SK-N-SH (cell line): Measurements from ENCODE around the gene FAM3B. TPM values are rescaled to one million over a fixed set of nuclear protein-coding genes. Genes with fewer than 3 reads are reported as not detected.

Experiments
- CTCF ChIA-PET: fragments of 300-600, 350-600 bp; formaldehyde crosslinking; extraction: SDS; loops from one replicate; lab custom pipeline; 2021; lab: Yijun Ruan, JAX
- POLR2A ChIA-PET: fragments of 350-600 bp; sonication (Branson Sonifier 250); formaldehyde crosslinking; extraction: SDS; loops from one replicate; lab custom pipeline; 2020; ENCODE audit warnings: antibody characterized with exemption, inconsistent platforms; lab: Yijun Ruan, JAX
- DNase-seq: peaks from one replicate; pipeline ENCODE4 v3.0.0; 2012
- H2AFZ ChIP-seq: fragments of 200-600 bp; sonication (generic); 2 replicates; pipeline ENCODE4 v1.8.1; 2016; ENCODE audit warnings: antibody characterized with exemption, mild to moderate bottlenecking, low read depth
- H3F3A ChIP-seq: fragments of 200-600 bp; sonication (generic); replicated peaks from 2 replicates; pipeline ENCODE3; 2016; ENCODE audit warnings: antibody characterized with exemption, mild to moderate bottlenecking; ENCODE audit not compliant: insufficient read depth
- H3K27ac ChIP-seq, 2 experiments: fragments of 200-500 bp in 1 of 2; fragments of 200-600 bp in 1 of 2; sonication (Bioruptor generic) in 1 of 2; sonication (generic), shearing (Covaris generic) in 1 of 2; 2 replicates each; pipeline versions ENCODE4 v1.5.1 to v1.6.1; 2014 to 2016; ENCODE audit warnings: low read depth in 2 of 2, inconsistent platforms in 1 of 2, low read length in 1 of 2, mild to moderate bottlenecking in 1 of 2, mixed read lengths in 1 of 2
- H3K27me3 ChIP-seq: fragments of 200-600 bp; sonication (generic), shearing (Covaris generic); 2 replicates; pipeline ENCODE4 v1.6.1; 2016; ENCODE audit warnings: mixed run types; ENCODE audit not compliant: insufficient read depth
- H3K36me3 ChIP-seq, 2 experiments: fragments of 200-500 bp in 1 of 2; fragments of 200-600 bp in 1 of 2; sonication (Bioruptor generic) in 1 of 2; sonication (generic) in 1 of 2; replicated peaks in 1 of 2; 2 replicates each; pipeline versions ENCODE3 to v1.5.1; 2014 to 2016; ENCODE audit warnings: low read length in 1 of 2, mild to moderate bottlenecking in 1 of 2; ENCODE audit not compliant: insufficient read depth in 2 of 2, control insufficient read depth in 1 of 2
- H3K4me1 ChIP-seq, 2 experiments: fragments of 200-500 bp in 1 of 2; fragments of 200-600 bp in 1 of 2; sonication (Bioruptor generic) in 1 of 2; sonication (generic), shearing (Covaris generic) in 1 of 2; 2 replicates each; pipeline versions ENCODE4 v1.5.1 to v1.6.1; 2014 to 2016; ENCODE audit warnings: low read depth in 1 of 2, low read length in 1 of 2, mixed run types in 1 of 2; ENCODE audit not compliant: insufficient read depth in 2 of 2, control insufficient read depth in 1 of 2
- H3K4me2 ChIP-seq: fragments of 200-600 bp; sonication (generic), shearing (Covaris generic); 2 replicates; pipeline ENCODE4 v1.6.1; 2017; ENCODE audit warnings: mixed run types
- H3K4me3 ChIP-seq, 2 experiments: fragments of 200-500 bp in 1 of 2; fragments of 200-600 bp in 1 of 2; sonication (Bioruptor generic) in 1 of 2; sonication (generic), shearing (Covaris generic) in 1 of 2; 2 replicates each; pipeline versions ENCODE4 v1.5.1 to v1.8.1; 2014 to 2016; ENCODE audit warnings: low read depth in 2 of 2, inconsistent platforms in 1 of 2, low read length in 1 of 2, mild to moderate bottlenecking in 1 of 2, mixed read lengths in 1 of 2, moderate library complexity in 1 of 2
- H3K79me2 ChIP-seq: fragments of 200-600 bp; sonication (generic); 2 replicates; pipeline ENCODE4 v1.8.1; 2017; ENCODE audit warnings: mild to moderate bottlenecking; ENCODE audit not compliant: insufficient read depth
- H3K9ac ChIP-seq: fragments of 200-600 bp; sonication (generic); 2 replicates; pipeline ENCODE4 v1.6.1; 2017; ENCODE audit warnings: mixed run types
- H3K9me2 ChIP-seq: fragments of 200-600 bp; sonication (generic); 2 replicates; pipeline ENCODE4 v1.6.1; 2017; ENCODE audit warnings: mixed run types
- H3K9me3 ChIP-seq: fragments of 200-600 bp; sonication (generic); 2 replicates; pipeline ENCODE4 v1.6.1; 2017; ENCODE audit warnings: mixed run types, mild to moderate bottlenecking, moderate library complexity
- H4K20me1 ChIP-seq: fragments of 200-600 bp; sonication (generic); 2 replicates; pipeline ENCODE4 v1.6.1; 2017; ENCODE audit warnings: mild to moderate bottlenecking, mixed run types; ENCODE audit not compliant: insufficient read depth
- ELF1 ChIP-seq: IDR thresholded peaks from 2 replicates; pipeline ENCODE4 v1.4.0; 2012
- FOSL2 ChIP-seq: IDR thresholded peaks from 2 replicates; pipeline ENCODE4 v1.4.0; 2012; ENCODE audit warnings: low read depth, mild to moderate bottlenecking, moderate library complexity, borderline replicate concordance
- FOXJ3 ChIP-seq: sonication (generic); formaldehyde crosslinking; IDR thresholded peaks from 2 replicates; pipeline ENCODE4 v1.5.1; 2020; ENCODE audit warnings: mild to moderate bottlenecking, missing genetic modification reagents
- FOXM1 ChIP-seq: IDR thresholded peaks from 2 replicates; pipeline ENCODE4 v1.4.0; 2012; ENCODE audit warnings: low read depth, mild to moderate bottlenecking
- JUND ChIP-seq: IDR thresholded peaks from 2 replicates; pipeline ENCODE4 v1.4.0; 2012
- NRF1 ChIP-seq: IDR thresholded peaks from 2 replicates; pipeline ENCODE4 v1.6.1; 2012; ENCODE audit warnings: low read depth, mild to moderate bottlenecking, low read length
- POLR2AphosphoS5 ChIP-seq: IDR thresholded peaks from 2 replicates; pipeline ENCODE4 v1.6.1; 2012; ENCODE audit warnings: low read depth, low read length
- SIN3A ChIP-seq: IDR thresholded peaks from 2 replicates; pipeline ENCODE4 v1.6.1; 2012; ENCODE audit warnings: low read depth, mild to moderate bottlenecking, low read length, moderate library complexity, borderline replicate concordance
- SMC3 ChIP-seq: IDR thresholded peaks from 2 replicates; pipeline ENCODE4 v1.6.1; 2012; ENCODE audit warnings: low read depth, low read length, improper control_type of control experiment
- TAF1 ChIP-seq: IDR thresholded peaks from 2 replicates; pipeline ENCODE4 v1.6.1; 2012; ENCODE audit warnings: low read depth, mild to moderate bottlenecking, low read length, moderate library complexity, borderline replicate concordance
- TEAD4 ChIP-seq: IDR thresholded peaks from 2 replicates; pipeline ENCODE4 v1.4.0; 2012; ENCODE audit warnings: mild to moderate bottlenecking, borderline replicate concordance; ENCODE audit not compliant: insufficient read depth
- WGBS: methylation state at CpG from one replicate; pipeline ENCODE4 v1.1.6; 2017; ENCODE audit warnings: low lambda C conversion rate; 5-methylcytosine and 5-hydroxymethylcytosine counted together
- polyA plus RNA-seq, 3 experiments: library from polyadenylated mRNA; depleted of rRNA; stranded (reverse); fragments of >200 nt; gene quantifications; 2 replicates each; pipeline ENCODE4 v1.2.3, GENCODE V29; 2012
- TF ChIP-seq, protein P1 (sequence below): IDR thresholded peaks from 2 replicates; pipeline ENCODE4 v1.6.1; 2012; ENCODE audit warnings: mild to moderate bottlenecking, low read depth, low read length, moderate library complexity
- TF ChIP-seq, protein P2 (sequence below): fragments of 150-350 bp; IDR thresholded peaks from 2 replicates; pipeline ENCODE4 v1.6.1; 2017; ENCODE audit warnings: antibody characterized with exemption, low read length, low read depth, borderline replicate concordance

The FAM3B gene
- polyA plus RNA-seq, 1 of the 3 experiments (the other 2 are of a cell fraction), result not detected

DNA sequence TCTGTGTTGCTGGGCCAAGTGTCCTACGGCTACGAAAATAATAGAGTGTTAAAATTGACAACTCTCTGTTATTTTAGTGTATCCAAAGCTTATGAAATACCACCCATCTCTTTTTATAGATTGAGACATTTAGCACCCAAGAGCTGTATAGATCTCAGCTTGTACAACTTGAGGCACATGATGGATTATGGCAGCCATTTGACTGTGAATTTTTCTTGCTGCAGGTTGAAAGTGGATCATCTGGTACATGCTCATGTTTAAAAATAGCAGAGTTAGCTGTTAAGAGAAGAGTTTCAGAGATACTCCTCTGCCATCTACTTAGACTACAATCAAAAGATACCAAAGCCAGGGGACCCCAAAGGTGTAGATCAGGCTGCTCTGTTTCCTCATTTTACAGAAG, 49.3 kb upstream of the FAM3B start:
- H4K20me1 ChIP-seq, result no peaks in the 10 kb centered on the region
- no peaks in the 10 kb centered on the region for H3K4me1 ChIP-seq
- H3K9ac ChIP-seq, result no peak overlapping the region
- no peak overlapping the region for H3K27ac ChIP-seq
- TF ChIP-seq TEAD4 (no peak), TAF1 (no peak)
- H3K4me2 ChIP-seq, result no peak overlapping the region
- ChIA-PET CTCF (interaction anchor here (1.3 to 4.8 kb wide), 2 partner anchors 16 to 193 kb away, joined by 3 to 30 read pairs; no protein-coding TSS in a partner anchor), POLR2A (no interaction called here)
- no peak overlapping the region for H2AFZ ChIP-seq
- no peaks in the 10 kb centered on the region for H3K79me2 ChIP-seq
- no peaks in the 10 kb centered on the region for H3K36me3 ChIP-seq
- no peak for DNase-seq
- H3F3A ChIP-seq, result no peaks in the 10 kb centered on the region
- no peaks in the 10 kb centered on the region for H3K9me2 ChIP-seq
- 72% methylated on average over 2 of the region's 2 CpGs for WGBS
- no peaks in the 10 kb centered on the region; the same call in 1 of the 2 replicates for H3K9me3 ChIP-seq
- no peaks in the 10 kb centered on the region for H3K27me3 ChIP-seq
- H3K4me3 ChIP-seq, result no peak overlapping the region

DNA sequence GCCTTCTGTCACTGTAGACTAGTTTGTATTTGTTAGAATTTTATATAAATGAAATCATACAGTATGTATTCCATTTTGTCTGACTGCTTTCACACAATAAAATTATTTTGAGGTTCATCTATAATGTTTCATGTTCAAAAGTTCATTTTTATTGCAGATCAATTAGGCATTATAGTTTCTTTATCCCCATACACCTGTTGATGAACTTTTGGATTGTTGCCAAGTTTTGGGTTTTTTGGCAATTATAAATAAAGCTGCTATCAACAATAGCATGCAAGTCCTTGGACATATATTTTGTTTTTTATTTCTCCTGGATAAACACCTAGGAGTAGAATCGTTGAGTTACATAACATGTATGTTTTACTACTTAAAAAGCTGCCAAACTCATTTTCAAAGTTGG, 47.1 kb upstream of the FAM3B start:
- no peak for DNase-seq
- no peak overlapping the region for H2AFZ ChIP-seq
- WGBS, result 3% methylated on average over 1 of the region's 1 CpG
- H3K27ac ChIP-seq, result no peak overlapping the region
- no peaks in the 10 kb centered on the region for H3F3A ChIP-seq
- H4K20me1 ChIP-seq, result no peaks in the 10 kb centered on the region
- CTCF ChIA-PET, result interaction anchor here (4.8 kb wide), 1 partner anchor 13 kb away, joined by 30 read pairs; no protein-coding TSS in a partner anchor
- POLR2A ChIA-PET, result no interaction called here
- no peaks in the 10 kb centered on the region for H3K79me2 ChIP-seq
- no peaks in the 10 kb centered on the region for H3K27me3 ChIP-seq
- no peaks in the 10 kb centered on the region; the same call in 1 of the 2 replicates for H3K9me3 ChIP-seq
- H3K9me2 ChIP-seq, result no peaks in the 10 kb centered on the region
- H3K9ac ChIP-seq, result no peak overlapping the region
- H3K36me3 ChIP-seq, result no peaks in the 10 kb centered on the region
- no peaks in the 10 kb centered on the region for H3K4me1 ChIP-seq
- TF ChIP-seq SIN3A, result no peak
- TF ChIP-seq SMC3, result no peak
- TF ChIP-seq TEAD4, result no peak
- TF ChIP-seq POLR2AphosphoS5, result no peak
- TF ChIP-seq JUND, result no peak
- TF ChIP-seq NRF1, result no peak
- TF ChIP-seq FOXM1, result no peak
- TF ChIP-seq FOXJ3 (CRISPR knock-in tag), result no peak
- no peak for TF ChIP-seq ELF1
- TF ChIP-seq FOSL2, result no peak
- TF ChIP-seq, protein P1, sequence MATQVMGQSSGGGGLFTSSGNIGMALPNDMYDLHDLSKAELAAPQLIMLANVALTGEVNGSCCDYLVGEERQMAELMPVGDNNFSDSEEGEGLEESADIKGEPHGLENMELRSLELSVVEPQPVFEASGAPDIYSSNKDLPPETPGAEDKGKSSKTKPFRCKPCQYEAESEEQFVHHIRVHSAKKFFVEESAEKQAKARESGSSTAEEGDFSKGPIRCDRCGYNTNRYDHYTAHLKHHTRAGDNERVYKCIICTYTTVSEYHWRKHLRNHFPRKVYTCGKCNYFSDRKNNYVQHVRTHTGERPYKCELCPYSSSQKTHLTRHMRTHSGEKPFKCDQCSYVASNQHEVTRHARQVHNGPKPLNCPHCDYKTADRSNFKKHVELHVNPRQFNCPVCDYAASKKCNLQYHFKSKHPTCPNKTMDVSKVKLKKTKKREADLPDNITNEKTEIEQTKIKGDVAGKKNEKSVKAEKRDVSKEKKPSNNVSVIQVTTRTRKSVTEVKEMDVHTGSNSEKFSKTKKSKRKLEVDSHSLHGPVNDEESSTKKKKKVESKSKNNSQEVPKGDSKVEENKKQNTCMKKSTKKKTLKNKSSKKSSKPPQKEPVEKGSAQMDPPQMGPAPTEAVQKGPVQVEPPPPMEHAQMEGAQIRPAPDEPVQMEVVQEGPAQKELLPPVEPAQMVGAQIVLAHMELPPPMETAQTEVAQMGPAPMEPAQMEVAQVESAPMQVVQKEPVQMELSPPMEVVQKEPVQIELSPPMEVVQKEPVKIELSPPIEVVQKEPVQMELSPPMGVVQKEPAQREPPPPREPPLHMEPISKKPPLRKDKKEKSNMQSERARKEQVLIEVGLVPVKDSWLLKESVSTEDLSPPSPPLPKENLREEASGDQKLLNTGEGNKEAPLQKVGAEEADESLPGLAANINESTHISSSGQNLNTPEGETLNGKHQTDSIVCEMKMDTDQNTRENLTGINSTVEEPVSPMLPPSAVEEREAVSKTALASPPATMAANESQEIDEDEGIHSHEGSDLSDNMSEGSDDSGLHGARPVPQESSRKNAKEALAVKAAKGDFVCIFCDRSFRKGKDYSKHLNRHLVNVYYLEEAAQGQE, result no peak
- TF ChIP-seq, protein P2, sequence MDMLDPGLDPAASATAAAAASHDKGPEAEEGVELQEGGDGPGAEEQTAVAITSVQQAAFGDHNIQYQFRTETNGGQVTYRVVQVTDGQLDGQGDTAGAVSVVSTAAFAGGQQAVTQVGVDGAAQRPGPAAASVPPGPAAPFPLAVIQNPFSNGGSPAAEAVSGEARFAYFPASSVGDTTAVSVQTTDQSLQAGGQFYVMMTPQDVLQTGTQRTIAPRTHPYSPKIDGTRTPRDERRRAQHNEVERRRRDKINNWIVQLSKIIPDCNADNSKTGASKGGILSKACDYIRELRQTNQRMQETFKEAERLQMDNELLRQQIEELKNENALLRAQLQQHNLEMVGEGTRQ, result no peak
- no peak overlapping the region for H3K4me2 ChIP-seq
- H3K4me3 ChIP-seq, result no peak overlapping the region
